ENCODE measurements around the gene SESN1.

Gene SESN1

DNA sequence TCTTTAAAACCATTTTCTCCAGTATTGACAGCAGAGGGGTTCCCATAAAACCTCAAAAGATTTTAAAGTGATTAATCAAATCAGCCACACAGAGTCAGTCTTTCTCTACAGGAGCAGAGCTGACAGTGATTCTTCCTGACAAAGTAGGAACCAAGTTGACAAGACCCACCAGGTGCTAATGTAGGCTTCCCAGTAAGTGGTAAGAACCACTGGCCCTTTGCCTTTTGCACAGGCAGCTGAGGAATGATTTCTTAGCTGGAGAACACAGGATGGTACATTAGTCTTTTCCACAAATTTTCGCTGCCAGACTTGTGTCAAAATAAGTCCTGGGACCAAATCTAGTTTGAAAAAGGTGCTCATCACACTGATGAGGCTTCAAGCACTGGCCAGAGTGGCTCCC lies 150.6 kb downstream of the SESN1 start:
- intact Hi-C loops (cut with micrococcal nuclease): no loop called here

GRCh38 chr6:108942556-108943492 lies 151.8 kb downstream of the SESN1 start:
- intact Hi-C loops (cut with micrococcal nuclease): no loop called here
- H3K9me3 Mint-ChIP-seq: no peaks in the 10 kb centered on the region
- H3K27me3 Mint-ChIP-seq: peaks cover 5% of the 10 kb centered on the region
- H3K4me3 Mint-ChIP-seq: no peak overlapping the region
- no peak overlapping the region for H3K27ac Mint-ChIP-seq
- H3K36me3 Mint-ChIP-seq (ENCODE audit: low read depth): no peaks in the 10 kb centered on the region
- H3K4me1 Mint-ChIP-seq (ENCODE audit: low read depth): peaks cover 21% of the 10 kb centered on the region

More for the DNA sequence above, 150.6 kb downstream of the SESN1 start:
- no peak overlapping the region for H3K27ac Mint-ChIP-seq
- peaks cover 30% of the 10 kb centered on the region for H3K4me1 Mint-ChIP-seq (ENCODE audit: low read depth)
- no peaks in the 10 kb centered on the region for H3K9me3 Mint-ChIP-seq
- H3K4me3 Mint-ChIP-seq: no peak overlapping the region
- no peaks in the 10 kb centered on the region for H3K36me3 Mint-ChIP-seq (ENCODE audit: low read depth)
- peaks cover 5% of the 10 kb centered on the region for H3K27me3 Mint-ChIP-seq

DNA sequence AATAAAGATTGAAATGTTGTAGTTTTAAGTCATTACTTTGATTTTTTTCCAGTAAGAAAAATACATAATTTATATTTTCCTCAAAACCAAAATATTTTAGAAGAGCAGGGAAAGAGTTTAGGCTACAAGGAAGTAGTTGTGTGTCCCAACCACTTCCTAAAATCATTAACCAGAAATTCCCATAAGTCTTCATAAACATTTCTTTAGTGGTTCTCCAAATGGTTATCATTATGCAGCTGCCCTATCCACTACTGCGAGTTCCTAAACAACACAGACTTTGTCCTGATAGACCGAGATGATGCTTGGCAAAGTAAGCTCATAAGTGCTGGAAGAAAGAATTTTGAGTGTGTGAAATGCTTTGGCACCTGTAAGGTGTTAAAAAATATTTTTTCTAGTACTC lies 152.8 kb downstream of the SESN1 start:
- Mint-ChIP-seq H3K36me3 (ENCODE audit: low read depth) (no peaks in the 10 kb centered on the region), H3K4me1 (ENCODE audit: low read depth) (peaks cover 14% of the 10 kb centered on the region), H3K27me3 (peaks cover 3% of the 10 kb centered on the region), H3K27ac (no peak overlapping the region), H3K4me3 (no peak overlapping the region), H3K9me3 (no peaks in the 10 kb centered on the region)
- intact Hi-C loops (cut with micrococcal nuclease): no loop called here

GRCh38 chr6:108941281-108941680 lies 153.4 kb downstream of the SESN1 start:
- Mint-ChIP-seq H3K4me1 (ENCODE audit: low read depth) (peaks cover 10% of the 10 kb centered on the region), H3K27me3 (peaks cover 3% of the 10 kb centered on the region), H3K9me3 (no peaks in the 10 kb centered on the region), H3K27ac (no peak overlapping the region), H3K36me3 (ENCODE audit: low read depth) (no peaks in the 10 kb centered on the region), H3K4me3 (no peak overlapping the region)
- intact Hi-C loops (cut with micrococcal nuclease): no loop called here

- H3K27ac Mint-ChIP-seq: no peak overlapping the region
Observed at GRCh38 chr6:108940741-108941140, 153.9 kb downstream of the SESN1 start.

DNA sequence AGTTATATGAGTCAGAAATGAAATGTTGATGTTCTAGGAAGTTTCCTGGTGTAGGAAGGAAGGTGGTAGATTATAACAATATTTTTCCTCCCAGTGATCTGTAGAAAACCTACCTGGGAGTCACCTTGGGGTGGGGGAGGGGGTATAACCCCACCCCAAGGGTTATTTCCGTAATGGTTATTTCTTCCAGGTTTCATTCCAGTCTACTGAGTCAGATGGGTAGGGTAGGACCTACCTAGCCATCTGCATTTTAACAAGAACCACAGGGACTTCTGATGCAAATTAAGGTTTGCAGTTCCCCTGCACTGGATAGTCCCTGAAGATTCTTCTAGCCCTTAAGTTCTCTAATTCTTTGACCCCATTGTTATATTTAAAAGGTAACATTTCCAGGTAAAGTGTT lies 157.5 kb downstream of the SESN1 start:
- no peaks in the 10 kb centered on the region for H3K9me3 Mint-ChIP-seq
- no peaks in the 10 kb centered on the region for H3K27me3 Mint-ChIP-seq
- no peak overlapping the region for H3K4me3 Mint-ChIP-seq
- intact Hi-C loops (cut with micrococcal nuclease): no loop called here
- H3K36me3 Mint-ChIP-seq (ENCODE audit: low read depth): no peaks in the 10 kb centered on the region
- H3K27ac Mint-ChIP-seq: no peak overlapping the region
- H3K4me1 Mint-ChIP-seq (ENCODE audit: low read depth): peaks cover 1% of the 10 kb centered on the region

More at GRCh38 chr6:108940741-108941140, 153.9 kb downstream of the SESN1 start:
- Mint-ChIP-seq H3K4me1 (ENCODE audit: low read depth) (peaks cover 10% of the 10 kb centered on the region), H3K36me3 (ENCODE audit: low read depth) (no peaks in the 10 kb centered on the region), H3K4me3 (no peak overlapping the region), H3K9me3 (no peaks in the 10 kb centered on the region), H3K27me3 (peaks cover under 1% of the 10 kb centered on the region)
- intact Hi-C loops (cut with micrococcal nuclease): no loop called here

Data from dendritic cell treated with granulocyte-macrophage colony-stimulating factor and Interleukin-4, amounts not matched to agents 40 ng/mL and 50 ng/mL, for 4 days (primary cell).